Measurements from ENCODE around the gene TPST2. TPM values are rescaled to one million over a fixed set of nuclear protein-coding genes. Genes with fewer than 3 reads are reported as not detected.

Gene TPST2
- total and polyA plus RNA-seq, 3 donors from 2014 or later = 32.8 to 218 (median 169) TPM

DNA sequence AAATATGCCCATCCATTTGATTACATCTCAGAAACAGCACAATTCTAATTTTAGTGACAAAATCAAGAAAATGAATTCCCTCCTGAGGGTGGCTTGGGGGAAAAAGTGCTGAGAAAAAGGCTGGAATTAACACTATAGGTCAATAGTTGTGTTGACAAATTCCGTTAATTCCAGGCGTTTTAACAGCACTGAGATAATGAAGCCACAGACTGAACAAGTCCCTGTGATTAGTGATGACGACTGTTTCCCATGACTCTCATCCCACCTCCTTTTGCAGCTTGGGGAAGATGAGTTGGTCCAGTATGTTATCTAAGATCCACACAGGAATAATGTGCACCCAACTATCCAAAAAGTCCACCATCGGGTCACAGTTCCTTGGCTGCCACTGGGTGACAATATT is 93.5 kb downstream of the TPST2 start:
- peaks cover 7% of the 10 kb centered on the region for H3K4me1 ChIP-seq
- H3K27me3 ChIP-seq = no peaks in the 10 kb centered on the region
- 76 to 87% methylated on average over 4 of the region's 4 CpGs for WGBS, 2 donors
- DNase-seq = no peak
- no peak overlapping the region for H3K27ac ChIP-seq
- no peak for TF ChIP-seq POLR2A (IDR thresholded peaks at IDR 0.05)
- no peak for TF ChIP-seq CTCF (IDR thresholded peaks at IDR 0.05)
- no peak overlapping the region for H3K4me3 ChIP-seq
- no peaks in the 10 kb centered on the region for H3K36me3 ChIP-seq (ENCODE audit: low read depth, missing control alignments)
- intact Hi-C loops (cut with DNase I; ENCODE audit: low total_unique reads) = no loop called here
- no peaks in the 10 kb centered on the region for H3K9me3 ChIP-seq

DNA sequence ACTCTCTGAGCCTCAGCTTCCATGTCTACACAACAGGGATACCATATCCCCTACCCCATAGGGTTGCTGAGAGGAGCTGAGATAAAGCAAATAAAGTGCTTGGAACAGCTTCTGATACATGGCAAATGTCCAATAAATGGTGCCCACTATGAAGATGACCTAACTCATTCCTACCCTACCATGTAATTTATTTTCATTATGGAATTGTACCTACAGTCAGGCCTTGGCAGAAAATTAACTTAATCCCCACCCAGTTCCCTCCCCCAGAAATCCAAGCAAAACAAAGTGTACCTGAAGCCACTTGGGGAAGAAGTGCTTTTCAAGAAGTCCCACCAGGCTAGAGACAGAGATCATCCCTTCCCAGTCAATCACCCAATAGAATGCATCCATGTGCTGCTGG is 95.4 kb downstream of the TPST2 start:
- Histone ChIP-seq H3K4me1 (peaks cover 7% of the 10 kb centered on the region), H3K27me3 (no peaks in the 10 kb centered on the region), H3K36me3 (ENCODE audit: low read depth, missing control alignments) (no peaks in the 10 kb centered on the region), H3K27ac (no peak overlapping the region), H3K4me3 (no peak overlapping the region), H3K9me3 (no peaks in the 10 kb centered on the region)
- intact Hi-C loops (cut with DNase I; ENCODE audit: low total_unique reads) = no loop called here
- no peak for DNase-seq
- TF ChIP-seq POLR2A (IDR thresholded peaks at IDR 0.05) (no peak), CTCF (IDR thresholded peaks at IDR 0.05) (no peak)

DNA sequence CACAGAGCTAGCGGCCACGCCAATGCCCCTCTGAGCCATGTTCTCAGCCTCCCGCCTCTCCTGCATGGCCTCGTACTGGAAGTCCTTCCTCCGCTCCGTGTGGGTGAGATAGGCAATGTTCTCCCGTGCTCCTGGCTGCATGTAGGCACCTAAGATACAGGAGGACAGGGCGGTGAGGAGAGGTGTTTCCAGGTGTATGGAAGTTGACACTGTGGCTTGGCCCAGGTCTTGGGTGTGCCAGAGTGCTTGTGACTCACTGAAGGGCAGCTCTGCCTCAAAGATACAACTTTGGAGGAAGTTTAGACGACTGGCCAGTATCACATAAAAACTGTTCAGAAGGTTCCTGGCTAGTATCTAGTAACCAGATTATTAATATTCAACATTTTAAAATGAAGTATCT is 97.7 kb downstream of the TPST2 start:
- Histone ChIP-seq H3K4me3 (no peak overlapping the region), H3K27me3 (no peaks in the 10 kb centered on the region), H3K9me3 (no peaks in the 10 kb centered on the region), H3K4me1 (peaks cover 7% of the 10 kb centered on the region), H3K36me3 (ENCODE audit: low read depth, missing control alignments) (no peaks in the 10 kb centered on the region), H3K27ac (peak overlapping the region in 1 of 2 donors; percentile 42)
- no peak for DNase-seq
- TF ChIP-seq CTCF (IDR thresholded peaks at IDR 0.05) (no peak), POLR2A (IDR thresholded peaks at IDR 0.05) (no peak)
- intact Hi-C loops (cut with DNase I; ENCODE audit: low total_unique reads) = no loop called here
- 90% methylated on average over 9 of the region's 9 CpGs for WGBS, 2 donors

GRCh38 chr22:26489447-26490036 is 100.4 kb downstream of the TPST2 start:
- no peak for DNase-seq
- Histone ChIP-seq H3K36me3 (ENCODE audit: low read depth, missing control alignments) (no peaks in the 10 kb centered on the region), H3K27me3 (no peaks in the 10 kb centered on the region), H3K9me3 (no peaks in the 10 kb centered on the region), H3K27ac (no peak overlapping the region), H3K4me3 (no peak overlapping the region), H3K4me1 (peaks cover 12% of the 10 kb centered on the region)
- 83 to 90% methylated on average over 4 of the region's 4 CpGs for WGBS, 2 donors
- TF ChIP-seq CTCF (IDR thresholded peaks at IDR 0.05) (no peak), POLR2A (IDR thresholded peaks at IDR 0.05) (no peak)
- intact Hi-C loops (cut with DNase I; ENCODE audit: low total_unique reads) = no loop called here

- H3K4me3 ChIP-seq = no peak overlapping the region
- DNase-seq = no peak
- TF ChIP-seq POLR2A (IDR thresholded peaks at IDR 0.05) (no peak), CTCF (IDR thresholded peaks at IDR 0.05) (no peak)
- WGBS, 2 donors = 40 to 53% methylated on average over 3 of the region's 3 CpGs
- peaks cover 12% of the 10 kb centered on the region for H3K4me1 ChIP-seq
- intact Hi-C loops (cut with DNase I; ENCODE audit: low total_unique reads) = no loop called here
- H3K27ac ChIP-seq = no peak overlapping the region
- no peaks in the 10 kb centered on the region for H3K9me3 ChIP-seq
- H3K27me3 ChIP-seq = no peaks in the 10 kb centered on the region
- no peaks in the 10 kb centered on the region for H3K36me3 ChIP-seq (ENCODE audit: low read depth, missing control alignments)
Observed at GRCh38 chr22:26487996-26488395, 101.9 kb downstream of the TPST2 start.

Measured in testis (tissue), 3 donors.